RWPE2 (cell line): ENCODE measurements around the gene ITGA4.

Experiments
- ATAC-seq: fragments of 200-7000 bp; cut with Tn5 transposase; 3 replicates; pipeline ENCODE4 v1.9.1; 2021; ENCODE audit warnings: low read depth
- DNase-seq: peaks from one replicate; pipeline ENCODE4 v3.0.0-alpha.2; 2020; ENCODE audit warnings: low spot score
- H3K27ac ChIP-seq: fragments of 450-650 bp; 2 replicates; pipeline ENCODE4 v1.5.1; 2017; ENCODE audit warnings: mild to moderate bottlenecking; ENCODE audit not compliant: poor library complexity, severe bottlenecking
- H3K27me3 ChIP-seq: fragments of 250-450 bp; sonication (Bioruptor Pico); 2 replicates; pipeline ENCODE4 v1.5.1; 2021; ENCODE audit warnings: mild to moderate bottlenecking, moderate library complexity; ENCODE audit not compliant: insufficient read depth, poor library complexity, severe bottlenecking
- H3K36me3 ChIP-seq: fragments of 250-450 bp; sonication (Bioruptor Pico); 2 replicates; pipeline ENCODE4 v1.5.1; 2020; ENCODE audit warnings: low read depth, mild to moderate bottlenecking, moderate library complexity
- H3K4me1 ChIP-seq: fragments of 250-450 bp; sonication (Bioruptor Pico); 2 replicates; pipeline ENCODE4 v1.5.1; 2021; ENCODE audit warnings: mild to moderate bottlenecking, moderate library complexity; ENCODE audit not compliant: insufficient read depth, poor library complexity, severe bottlenecking
- H3K4me3 ChIP-seq: fragments of 250-450 bp; sonication (Bioruptor Pico); 2 replicates; pipeline ENCODE4 v1.5.1; 2021; ENCODE audit warnings: mild to moderate bottlenecking, moderate library complexity; ENCODE audit not compliant: severe bottlenecking
- H3K9me3 ChIP-seq: fragments of 250-450 bp; sonication (Bioruptor Pico); 2 replicates; pipeline ENCODE4 v1.5.1; 2021; ENCODE audit warnings: mild to moderate bottlenecking, moderate library complexity; ENCODE audit not compliant: severe bottlenecking
- TF ChIP-seq, protein P1 (sequence below): fragments of 450-650 bp; IDR thresholded peaks from one replicate; pipeline ENCODE4 v1.5.1; 2017; ENCODE audit warnings: mild to moderate bottlenecking, moderate library complexity; ENCODE audit not compliant: poor library complexity, severe bottlenecking

The ITGA4 gene

DNA sequence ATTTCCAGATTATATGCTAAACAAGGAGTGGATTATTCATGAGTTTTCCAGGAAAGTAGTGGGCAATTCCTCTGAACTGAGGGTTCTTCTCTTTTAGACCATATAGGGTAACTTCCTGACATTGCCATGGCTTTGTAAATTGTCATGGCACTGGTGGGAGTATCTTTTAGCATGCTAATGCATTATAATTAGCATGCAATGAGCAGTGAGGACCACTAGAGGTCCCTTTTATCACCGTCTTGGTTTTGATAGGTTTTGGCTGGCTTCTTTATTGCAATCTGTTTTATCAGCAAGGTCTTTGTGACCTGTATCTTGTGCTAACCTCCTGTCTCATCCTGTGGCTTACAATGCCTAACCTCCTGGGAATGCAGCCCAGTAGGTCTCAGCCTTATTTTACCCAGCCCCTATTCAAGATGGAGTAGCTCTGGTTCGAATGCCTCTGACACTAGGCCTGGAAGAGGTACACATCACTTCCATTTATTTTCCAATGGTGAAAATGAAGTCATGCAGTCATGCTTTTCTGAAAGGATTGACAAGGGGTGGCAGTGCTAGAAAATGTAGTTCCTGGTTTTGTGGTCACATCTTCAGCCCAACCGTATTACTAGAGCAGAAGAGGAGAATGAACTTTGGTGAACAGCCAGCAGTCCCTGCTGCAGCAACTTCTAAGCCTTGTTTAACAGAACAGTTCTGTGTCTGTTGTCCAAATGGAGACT lies 26.6 kb upstream of the ITGA4 start:
- H3K27me3 ChIP-seq: no peaks in the 10 kb centered on the region
- no peak overlapping the region for H3K27ac ChIP-seq
- TF ChIP-seq, protein P1, sequence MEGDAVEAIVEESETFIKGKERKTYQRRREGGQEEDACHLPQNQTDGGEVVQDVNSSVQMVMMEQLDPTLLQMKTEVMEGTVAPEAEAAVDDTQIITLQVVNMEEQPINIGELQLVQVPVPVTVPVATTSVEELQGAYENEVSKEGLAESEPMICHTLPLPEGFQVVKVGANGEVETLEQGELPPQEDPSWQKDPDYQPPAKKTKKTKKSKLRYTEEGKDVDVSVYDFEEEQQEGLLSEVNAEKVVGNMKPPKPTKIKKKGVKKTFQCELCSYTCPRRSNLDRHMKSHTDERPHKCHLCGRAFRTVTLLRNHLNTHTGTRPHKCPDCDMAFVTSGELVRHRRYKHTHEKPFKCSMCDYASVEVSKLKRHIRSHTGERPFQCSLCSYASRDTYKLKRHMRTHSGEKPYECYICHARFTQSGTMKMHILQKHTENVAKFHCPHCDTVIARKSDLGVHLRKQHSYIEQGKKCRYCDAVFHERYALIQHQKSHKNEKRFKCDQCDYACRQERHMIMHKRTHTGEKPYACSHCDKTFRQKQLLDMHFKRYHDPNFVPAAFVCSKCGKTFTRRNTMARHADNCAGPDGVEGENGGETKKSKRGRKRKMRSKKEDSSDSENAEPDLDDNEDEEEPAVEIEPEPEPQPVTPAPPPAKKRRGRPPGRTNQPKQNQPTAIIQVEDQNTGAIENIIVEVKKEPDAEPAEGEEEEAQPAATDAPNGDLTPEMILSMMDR: peak; percentile 34
- H3K36me3 ChIP-seq: no peaks in the 10 kb centered on the region
- H3K4me3 ChIP-seq: no peak overlapping the region
- no peaks in the 10 kb centered on the region for H3K4me1 ChIP-seq
- no peak for ATAC-seq
- H3K9me3 ChIP-seq: no peaks in the 10 kb centered on the region
- no peak for DNase-seq

DNA sequence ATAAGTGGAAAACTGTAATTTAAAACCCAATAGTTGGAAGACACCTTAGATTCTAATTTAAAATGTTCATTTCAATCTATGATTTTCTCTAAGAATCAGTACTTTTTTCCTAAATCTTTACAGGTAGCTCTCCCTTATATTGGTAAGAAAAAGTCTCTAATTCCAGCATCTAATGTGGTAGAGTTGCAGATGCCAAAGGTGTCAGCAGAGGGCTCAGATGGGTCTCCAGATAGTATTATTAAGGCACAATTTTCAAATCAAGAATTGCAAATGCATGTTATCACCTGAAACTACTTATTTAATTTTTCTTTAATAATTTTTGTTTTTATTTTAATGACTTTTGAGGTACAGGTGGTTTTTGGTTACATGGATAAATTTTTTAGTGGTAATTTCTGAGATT lies 25.5 kb upstream of the ITGA4 start:
- Histone ChIP-seq H3K36me3 (no peaks in the 10 kb centered on the region), H3K4me1 (no peaks in the 10 kb centered on the region), H3K9me3 (no peaks in the 10 kb centered on the region), H3K27ac (no peak overlapping the region), H3K4me3 (no peak overlapping the region), H3K27me3 (no peaks in the 10 kb centered on the region)
- ATAC-seq (no peak), DNase-seq (no peak)
- TF ChIP-seq, protein P1: no peak

DNA sequence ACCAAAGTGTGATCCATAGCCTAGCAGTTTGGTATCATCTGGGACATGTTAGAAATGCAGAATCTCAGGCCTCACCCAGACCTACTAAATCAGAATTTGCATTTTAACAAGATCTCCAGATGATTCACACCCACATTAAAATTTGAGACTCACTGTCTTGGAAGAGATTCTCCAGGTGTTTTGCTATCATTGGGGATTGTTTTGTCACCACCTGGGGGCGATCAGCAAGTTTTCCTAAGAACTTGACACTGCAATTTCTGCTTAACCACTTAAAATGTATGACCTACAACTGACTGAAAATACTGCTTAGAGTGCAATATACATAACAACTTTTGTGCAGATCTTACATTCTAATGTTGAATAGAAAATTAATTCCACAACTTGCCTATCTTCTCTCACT lies 18.9 kb upstream of the ITGA4 start:
- ATAC-seq (no peak), DNase-seq (no peak)
- no peak overlapping the region for H3K27ac ChIP-seq
- H3K4me3 ChIP-seq: no peak overlapping the region
- no peaks in the 10 kb centered on the region for H3K27me3 ChIP-seq
- TF ChIP-seq, protein P1: peak; percentile 33
- no peaks in the 10 kb centered on the region for H3K9me3 ChIP-seq
- no peaks in the 10 kb centered on the region for H3K4me1 ChIP-seq
- no peaks in the 10 kb centered on the region for H3K36me3 ChIP-seq

DNA sequence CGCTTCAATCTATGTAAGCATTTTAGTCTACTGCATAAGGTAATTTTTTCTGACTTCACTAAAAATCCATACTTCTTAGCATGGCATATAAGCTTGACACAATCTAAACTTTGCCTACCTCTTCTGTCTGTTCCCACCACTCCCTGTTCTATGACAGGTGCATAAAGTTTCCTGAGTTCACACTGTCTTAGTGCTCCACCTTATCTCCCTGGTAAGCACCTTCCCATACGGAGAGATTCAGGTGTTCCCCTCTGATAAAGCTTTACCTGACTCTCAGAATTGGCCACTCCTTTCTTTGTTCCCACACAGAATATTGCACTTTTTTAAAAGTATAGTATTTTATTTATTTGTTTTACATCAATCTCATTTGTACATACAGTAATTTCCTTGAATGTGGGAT lies 16.8 kb upstream of the ITGA4 start:
- no peaks in the 10 kb centered on the region for H3K27me3 ChIP-seq
- H3K9me3 ChIP-seq: no peaks in the 10 kb centered on the region
- ATAC-seq: no peak
- H3K4me3 ChIP-seq: no peak overlapping the region
- DNase-seq: no peak
- TF ChIP-seq, protein P1: no peak
- H3K4me1 ChIP-seq: no peaks in the 10 kb centered on the region
- H3K36me3 ChIP-seq: no peaks in the 10 kb centered on the region
- no peak overlapping the region for H3K27ac ChIP-seq

DNA sequence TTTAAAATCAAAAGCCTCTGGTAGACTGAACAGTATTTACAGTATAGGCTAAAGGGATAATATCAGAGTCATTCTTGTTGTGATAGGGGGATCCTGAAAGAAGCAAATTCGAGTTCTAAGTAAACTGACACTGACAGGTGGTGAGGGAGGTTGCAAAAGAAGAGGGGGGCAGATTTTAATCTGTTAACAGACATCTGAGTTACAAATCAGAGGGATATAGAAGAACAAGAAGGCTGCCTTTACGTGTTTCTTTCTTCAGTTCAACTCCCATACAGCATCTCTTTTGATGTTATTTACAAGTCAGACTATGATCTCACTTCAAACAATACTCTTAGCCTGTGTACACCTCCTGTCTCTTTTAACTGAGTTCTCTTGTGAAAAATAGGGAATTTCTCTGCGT lies 16.3 kb upstream of the ITGA4 start:
- ATAC-seq (no peak), DNase-seq (no peak)
- Histone ChIP-seq H3K9me3 (no peaks in the 10 kb centered on the region), H3K4me1 (no peaks in the 10 kb centered on the region), H3K27ac (no peak overlapping the region), H3K36me3 (no peaks in the 10 kb centered on the region), H3K4me3 (no peak overlapping the region), H3K27me3 (no peaks in the 10 kb centered on the region)
- TF ChIP-seq, protein P1: no peak
